ENCODE measurements around the gene C16orf90. TPM values are rescaled to one million over a fixed set of nuclear protein-coding genes. Genes with fewer than 3 reads are reported as not detected.

Gene C16orf90
- total and polyA plus RNA-seq, 2 experiments from 2014 or later = not detected

DNA sequence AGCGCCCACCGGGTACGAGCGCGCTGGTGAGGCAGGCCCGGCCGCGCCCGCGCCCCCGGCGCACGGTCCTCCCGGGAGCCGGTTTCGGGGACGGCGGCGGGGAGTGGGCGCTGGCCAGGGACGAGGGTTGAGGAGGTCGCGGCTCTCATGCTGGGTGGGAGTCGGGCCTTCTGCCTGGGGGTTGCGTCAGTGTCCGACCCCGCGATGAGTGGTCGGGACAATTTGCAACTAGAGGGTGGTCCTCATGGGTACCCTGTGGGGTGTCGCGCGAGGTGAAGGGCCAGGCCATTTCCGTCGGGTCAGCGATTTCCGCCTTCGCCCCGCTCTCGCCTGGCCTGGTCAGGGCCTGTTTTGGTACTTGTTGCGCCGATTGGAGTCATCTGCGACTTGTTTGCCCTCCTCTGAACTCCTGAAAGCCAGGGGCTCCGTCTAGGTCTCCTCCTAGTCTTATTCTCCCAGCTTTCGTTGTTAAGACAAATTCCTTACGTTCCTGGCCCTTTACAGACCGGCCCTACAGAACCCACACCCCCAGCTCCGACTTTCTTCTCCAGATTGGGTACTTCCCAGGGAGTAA is 36.9 kb downstream of the C16orf90 start:
- in situ Hi-C loops (cut with MboI) = no loop called here
- H3K9ac ChIP-seq = peak overlapping the region; percentile 89
- H3K4me1 ChIP-seq (ENCODE audit: insufficient read depth) = peaks cover 26% of the 10 kb centered on the region
- no peaks in the 10 kb centered on the region for H3K9me3 ChIP-seq (ENCODE audit: low read depth)
- H3K36me3 ChIP-seq (ENCODE audit: low read depth) = peaks cover 3% of the 10 kb centered on the region; the same call in 1 of the 2 replicates
- no peak for TF ChIP-seq EZH2phosphoT487 (IDR thresholded peaks at IDR 0.05; ENCODE audit: insufficient read depth, low read depth)
- no peak for TF ChIP-seq EZH2 (IDR thresholded peaks at IDR 0.05; ENCODE audit: insufficient read depth, poor library complexity, severe bottlenecking)
- 1 to 2% methylated on average over 34 to 36 of the region's 47 CpGs for WGBS, 2 experiments (ENCODE audit: low coverage in 1 of 2, low lambda C conversion rate in 2 of 2, missing lambda C conversion rate in 2 of 2)
- H3K79me2 ChIP-seq (ENCODE audit: insufficient read depth) = peaks cover 58% of the 10 kb centered on the region
- peak overlapping the region; percentile 90 for H3K4me3 ChIP-seq
- no peaks in the 10 kb centered on the region for H3K9me2 ChIP-seq (ENCODE audit: insufficient read depth)
- peak; percentile 67 for DNase-seq
- H3K4me2 ChIP-seq (ENCODE audit: unreplicated experiment) = peak overlapping the region; percentile 94
- peak overlapping the region; percentile 82 for H3K27ac ChIP-seq
- H3K27me3 ChIP-seq (replicated peaks; ENCODE audit: insufficient read depth) = no peaks in the 10 kb centered on the region
- H3F3A ChIP-seq (ENCODE audit: insufficient read depth) = peaks cover 27% of the 10 kb centered on the region
- H2AFZ ChIP-seq = peak overlapping the region; percentile 75
- peaks cover 3% of the 10 kb centered on the region; the same call in 1 of the 2 replicates for H4K20me1 ChIP-seq (ENCODE audit: insufficient read depth)

DNA sequence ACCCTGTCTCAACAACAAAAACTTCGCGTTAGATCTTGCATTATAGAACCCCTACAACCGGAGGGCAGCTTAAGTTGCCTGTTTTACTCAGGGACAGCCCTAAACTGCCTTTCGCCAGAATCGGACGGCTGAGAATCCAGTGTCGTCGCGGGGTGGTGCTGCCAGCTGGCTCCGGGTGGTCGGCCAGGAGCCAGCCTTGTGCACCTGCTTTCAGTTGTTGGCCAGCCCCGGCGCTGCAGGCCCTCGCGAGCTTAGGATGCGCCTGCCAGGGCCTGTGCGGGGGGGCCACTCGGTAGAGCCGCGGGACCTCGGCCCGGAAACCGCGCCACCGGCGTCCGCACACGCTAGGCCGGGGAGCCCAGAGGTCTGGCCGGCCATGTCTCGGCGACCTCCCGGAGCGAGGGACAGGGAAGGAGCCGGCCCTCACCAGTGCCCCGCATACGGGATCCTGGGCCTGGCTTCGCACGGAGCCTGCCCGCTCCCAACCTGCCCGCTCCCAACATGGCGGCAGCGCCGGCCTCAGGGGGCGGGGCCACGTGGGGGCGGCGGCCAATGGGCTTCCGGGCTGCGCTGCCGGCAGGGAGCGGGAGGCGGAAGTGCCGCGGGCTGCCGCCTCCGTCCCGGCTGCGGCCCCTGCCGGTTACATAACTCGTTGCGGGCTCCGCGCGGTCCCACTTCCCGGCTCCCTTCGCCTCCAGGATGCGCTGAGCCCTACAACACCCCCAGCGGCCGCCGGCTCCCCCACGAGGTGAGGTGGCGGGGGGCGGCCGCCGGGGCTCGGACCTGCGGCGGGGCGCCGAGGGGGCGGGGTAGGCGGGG is 37.6 kb downstream of the C16orf90 start:
- DNase-seq = peak; percentile 97
- WGBS, 2 experiments (ENCODE audit: low coverage in 1 of 2, low lambda C conversion rate in 2 of 2, missing lambda C conversion rate in 2 of 2) = 1% methylated on average over 44 to 64 of the region's 83 CpGs
- H3K9me3 ChIP-seq (ENCODE audit: low read depth) = no peaks in the 10 kb centered on the region
- TF ChIP-seq EZH2 (IDR thresholded peaks at IDR 0.05; ENCODE audit: insufficient read depth, poor library complexity, severe bottlenecking) (no peak), EZH2phosphoT487 (IDR thresholded peaks at IDR 0.05; ENCODE audit: insufficient read depth, low read depth) (no peak)
- H3K27ac ChIP-seq = peak overlapping the region; percentile 82
- no peaks in the 10 kb centered on the region for H3K27me3 ChIP-seq (replicated peaks; ENCODE audit: insufficient read depth)
- peak overlapping the region; percentile 89 for H3K9ac ChIP-seq
- peak overlapping the region; percentile 77 for H2AFZ ChIP-seq
- peak overlapping the region; percentile 90 for H3K4me3 ChIP-seq
- peaks cover 26% of the 10 kb centered on the region for H3K4me1 ChIP-seq (ENCODE audit: insufficient read depth)
- no peaks in the 10 kb centered on the region; the same call in 1 of the 2 replicates for H4K20me1 ChIP-seq (ENCODE audit: insufficient read depth)
- H3K9me2 ChIP-seq (ENCODE audit: insufficient read depth) = no peaks in the 10 kb centered on the region
- H3F3A ChIP-seq (ENCODE audit: insufficient read depth) = peaks cover 27% of the 10 kb centered on the region
- in situ Hi-C loops (cut with MboI) = no loop called here
- H3K79me2 ChIP-seq (ENCODE audit: insufficient read depth) = peaks cover 51% of the 10 kb centered on the region
- H3K4me2 ChIP-seq (ENCODE audit: unreplicated experiment) = peak overlapping the region; percentile 94
- no peaks in the 10 kb centered on the region for H3K36me3 ChIP-seq (ENCODE audit: low read depth)

DNA sequence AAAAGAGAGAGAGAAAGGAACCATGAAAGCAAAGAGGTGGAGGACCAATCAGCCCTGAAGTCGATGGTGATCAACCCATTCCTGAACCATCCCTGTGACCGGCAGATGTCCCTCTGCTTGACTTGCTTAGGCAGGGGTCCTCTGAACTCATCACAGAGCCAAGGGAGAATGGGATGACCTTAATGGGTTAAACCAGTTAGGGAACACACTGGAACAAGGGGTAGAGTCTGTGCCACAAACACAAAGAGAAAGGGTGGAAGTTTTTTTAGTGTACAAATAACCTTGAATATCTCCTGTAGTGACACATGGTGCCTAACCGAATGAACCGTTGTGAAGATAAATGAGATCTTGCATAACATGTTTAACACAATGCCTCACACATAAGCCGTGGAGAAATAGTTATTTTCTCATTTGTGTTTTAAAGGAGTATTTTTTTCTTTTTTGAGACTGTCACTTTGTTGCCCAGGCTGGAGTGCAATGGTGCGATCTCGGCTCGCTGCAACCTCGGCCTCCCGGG is 40.6 kb downstream of the C16orf90 start:
- in situ Hi-C loops (cut with MboI) = no loop called here
- no peak overlapping the region for H3K4me3 ChIP-seq
- H3K79me2 ChIP-seq (ENCODE audit: insufficient read depth) = peaks cover 21% of the 10 kb centered on the region
- DNase-seq = peak; percentile 28
- H3K4me2 ChIP-seq (ENCODE audit: unreplicated experiment) = no peak overlapping the region
- no peaks in the 10 kb centered on the region for H3K9me3 ChIP-seq (ENCODE audit: low read depth)
- H3K27me3 ChIP-seq (replicated peaks; ENCODE audit: insufficient read depth) = no peaks in the 10 kb centered on the region
- no peak overlapping the region for H3K27ac ChIP-seq
- H3K9me2 ChIP-seq (ENCODE audit: insufficient read depth) = no peaks in the 10 kb centered on the region
- H3K9ac ChIP-seq = no peak overlapping the region
- H3F3A ChIP-seq (ENCODE audit: insufficient read depth) = peaks cover 21% of the 10 kb centered on the region
- no peak overlapping the region for H2AFZ ChIP-seq
- WGBS, 2 experiments (ENCODE audit: low coverage in 1 of 2, low lambda C conversion rate in 2 of 2, missing lambda C conversion rate in 2 of 2) = 68 to 71% methylated on average over 10 of the region's 10 CpGs
- no peaks in the 10 kb centered on the region; the same call in 1 of the 2 replicates for H3K36me3 ChIP-seq (ENCODE audit: low read depth)
- H3K4me1 ChIP-seq (ENCODE audit: insufficient read depth) = peaks cover 20% of the 10 kb centered on the region
- TF ChIP-seq EZH2 (IDR thresholded peaks at IDR 0.05; ENCODE audit: insufficient read depth, poor library complexity, severe bottlenecking) = no peak
- TF ChIP-seq EZH2phosphoT487 (IDR thresholded peaks at IDR 0.05; ENCODE audit: insufficient read depth, low read depth) = no peak
- no peaks in the 10 kb centered on the region for H4K20me1 ChIP-seq (ENCODE audit: insufficient read depth)

DNA sequence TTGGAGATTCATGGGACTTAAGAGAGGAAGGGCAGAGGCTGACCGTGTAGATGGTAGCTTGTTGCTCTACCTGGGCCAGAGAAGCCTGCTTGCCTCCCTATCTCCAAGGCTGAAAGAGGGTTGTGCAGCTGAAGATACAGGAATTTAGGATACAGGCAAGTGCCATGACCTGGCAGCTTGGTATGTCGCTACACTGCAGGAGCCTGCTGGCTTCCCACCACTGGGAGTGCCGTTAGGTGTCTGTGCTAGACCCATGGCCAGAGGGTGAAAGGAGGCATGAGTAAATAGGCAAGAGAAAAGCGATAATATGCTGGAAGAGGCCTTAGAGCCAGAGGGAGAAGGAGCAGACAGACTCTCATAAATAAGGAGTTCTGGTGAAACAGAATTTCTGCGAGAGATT is 41.2 kb downstream of the C16orf90 start:
- in situ Hi-C loops (cut with MboI) = no loop called here
- Histone ChIP-seq H3K4me1 (ENCODE audit: insufficient read depth) (0 out of 2 replicates have a peak, but pooled peaks cover 14% of the 10 kb centered on the region), H3K27ac (no peak overlapping the region)

More for the DNA sequence above, 41.2 kb downstream of the C16orf90 start:
- DNase-seq = peak; percentile 25
- Histone ChIP-seq H3K9me3 (ENCODE audit: low read depth) (no peaks in the 10 kb centered on the region), H3K4me3 (no peak overlapping the region), H3K27me3 (replicated peaks; ENCODE audit: insufficient read depth) (no peaks in the 10 kb centered on the region), H3F3A (ENCODE audit: insufficient read depth) (peaks cover 15% of the 10 kb centered on the region), H3K9ac (no peak overlapping the region), H3K4me2 (ENCODE audit: unreplicated experiment) (no peak overlapping the region), H3K9me2 (ENCODE audit: insufficient read depth) (no peaks in the 10 kb centered on the region), H3K36me3 (ENCODE audit: low read depth) (no peaks in the 10 kb centered on the region; the same call in 1 of the 2 replicates), H2AFZ (no peak overlapping the region), H3K79me2 (ENCODE audit: insufficient read depth) (peaks cover 15% of the 10 kb centered on the region), H4K20me1 (ENCODE audit: insufficient read depth) (no peaks in the 10 kb centered on the region)
- TF ChIP-seq EZH2phosphoT487 (IDR thresholded peaks at IDR 0.05; ENCODE audit: insufficient read depth, low read depth) (no peak), EZH2 (IDR thresholded peaks at IDR 0.05; ENCODE audit: insufficient read depth, poor library complexity, severe bottlenecking) (no peak)
- WGBS, 2 experiments (ENCODE audit: low coverage in 1 of 2, low lambda C conversion rate in 2 of 2, missing lambda C conversion rate in 2 of 2) = 81 to 85% methylated on average over 5 of the region's 5 CpGs

Data from GM23248 (cell line).